PFSK-1 (cell line): ENCODE results near the gene RGS7BP.

Experiments
- FOXP2 ChIP-seq: optimal IDR thresholded peaks from 2 replicates; pipeline ENCODE3; 2011; ENCODE audit warnings: borderline replicate concordance, control low read depth, inconsistent platforms; ENCODE audit not compliant: insufficient read depth; ENCODE audit errors: extremely low read length, extremely low read depth
- SIN3A ChIP-seq: IDR thresholded peaks from 2 replicates; pipeline ENCODE4 v1.6.1; 2012; ENCODE audit warnings: mild to moderate bottlenecking, low read length, moderate library complexity, borderline replicate concordance; ENCODE audit not compliant: insufficient read depth

DNA sequence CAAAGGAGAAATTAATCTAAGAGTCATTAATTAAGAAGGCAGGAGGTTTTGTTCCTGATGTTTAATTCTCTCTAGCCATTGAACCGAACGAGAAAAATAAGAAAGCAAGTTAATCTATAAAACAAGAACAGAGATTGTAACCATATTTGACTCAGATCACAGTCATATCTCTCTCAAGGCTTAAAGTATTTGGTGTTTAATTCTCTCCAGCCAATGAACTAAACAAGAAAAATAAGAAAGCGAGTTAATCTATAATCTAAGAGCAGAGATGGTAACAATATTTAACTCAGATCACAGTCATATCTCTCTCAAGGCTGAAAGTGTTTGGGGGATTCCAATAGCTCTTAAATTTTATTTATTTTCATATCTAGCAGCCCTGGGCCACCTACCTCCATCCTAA is 110.1 kb downstream of the RGS7BP start:
- TF ChIP-seq SIN3A (no peak), FOXP2 (no peak)
